ENCODE data around the gene IPO7. TPM values are rescaled to one million over a fixed set of nuclear protein-coding genes. Genes with fewer than 3 reads are reported as not detected.

Gene IPO7
- total RNA-seq, 2 donors from 2014 or later: 161 to 163 TPM

DNA sequence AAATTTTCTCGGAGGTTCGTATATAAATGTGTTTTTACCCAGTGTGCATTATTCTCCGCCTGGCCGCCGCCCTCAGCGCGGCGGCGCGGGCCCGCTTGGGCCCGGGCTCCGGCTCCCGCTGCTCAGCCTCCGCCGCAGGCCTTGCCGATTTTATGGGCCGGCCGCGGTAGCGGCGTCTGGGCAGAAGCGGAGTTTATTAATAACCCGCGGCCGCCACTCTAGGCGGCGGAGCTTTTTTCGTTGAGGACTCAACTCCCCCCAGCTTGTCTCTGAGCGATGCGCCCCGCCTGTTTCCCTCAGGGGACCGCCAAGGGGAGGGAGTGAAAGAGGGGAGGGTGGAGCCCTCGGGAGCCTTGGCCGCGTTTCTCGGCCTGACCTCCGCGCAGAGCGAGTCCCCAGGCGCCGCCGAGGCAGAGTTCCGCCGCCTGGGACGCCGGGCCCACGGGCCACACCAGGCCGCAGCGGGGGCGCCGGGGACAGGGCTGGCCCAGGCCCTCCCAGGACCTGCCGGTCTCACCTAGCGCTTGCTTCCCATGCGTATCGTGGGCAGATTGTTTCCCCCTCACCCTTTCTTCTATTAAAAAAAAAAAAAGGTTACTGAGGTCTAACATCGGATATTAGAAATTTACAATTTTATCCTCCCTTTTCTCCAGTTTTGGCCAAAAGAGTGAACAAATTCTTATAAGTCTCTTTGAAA, 76.8 kb downstream of the IPO7 start:
- Mint-ChIP-seq H3K4me1 (peaks cover 11% of the 10 kb centered on the region), H3K27ac (peak overlapping the region; percentile 86), H3K4me3 (peak overlapping the region; percentile 96), H3K36me3 (ENCODE audit: low read depth) (peaks cover 12% of the 10 kb centered on the region), H3K9me3 (peaks cover 2% of the 10 kb centered on the region), H3K27me3 (ENCODE audit: insufficient read depth) (no peaks in the 10 kb centered on the region)
- Histone ChIP-seq H3K36me3 (ENCODE audit: control insufficient read depth, insufficient read depth, low read length) (no peaks in the 10 kb centered on the region), H3K27me3 (ENCODE audit: control insufficient read depth, insufficient read depth, low read length, poor library complexity, severe bottlenecking) (no peaks in the 10 kb centered on the region), H3K4me3 (ENCODE audit: low read length) (peak overlapping the region; percentile 97), H3K9ac (ENCODE audit: extremely low read depth, low read length, poor library complexity, severe bottlenecking) (peak overlapping the region; percentile 99), H3K4me1 (ENCODE audit: control insufficient read depth, insufficient read depth, low read length) (no peaks in the 10 kb centered on the region), H3K9me3 (ENCODE audit: control insufficient read depth, low read length) (no peaks in the 10 kb centered on the region), H3K27ac (ENCODE audit: low read depth, low read length) (peak overlapping the region; percentile 98)
- TF ChIP-seq, protein P1, sequence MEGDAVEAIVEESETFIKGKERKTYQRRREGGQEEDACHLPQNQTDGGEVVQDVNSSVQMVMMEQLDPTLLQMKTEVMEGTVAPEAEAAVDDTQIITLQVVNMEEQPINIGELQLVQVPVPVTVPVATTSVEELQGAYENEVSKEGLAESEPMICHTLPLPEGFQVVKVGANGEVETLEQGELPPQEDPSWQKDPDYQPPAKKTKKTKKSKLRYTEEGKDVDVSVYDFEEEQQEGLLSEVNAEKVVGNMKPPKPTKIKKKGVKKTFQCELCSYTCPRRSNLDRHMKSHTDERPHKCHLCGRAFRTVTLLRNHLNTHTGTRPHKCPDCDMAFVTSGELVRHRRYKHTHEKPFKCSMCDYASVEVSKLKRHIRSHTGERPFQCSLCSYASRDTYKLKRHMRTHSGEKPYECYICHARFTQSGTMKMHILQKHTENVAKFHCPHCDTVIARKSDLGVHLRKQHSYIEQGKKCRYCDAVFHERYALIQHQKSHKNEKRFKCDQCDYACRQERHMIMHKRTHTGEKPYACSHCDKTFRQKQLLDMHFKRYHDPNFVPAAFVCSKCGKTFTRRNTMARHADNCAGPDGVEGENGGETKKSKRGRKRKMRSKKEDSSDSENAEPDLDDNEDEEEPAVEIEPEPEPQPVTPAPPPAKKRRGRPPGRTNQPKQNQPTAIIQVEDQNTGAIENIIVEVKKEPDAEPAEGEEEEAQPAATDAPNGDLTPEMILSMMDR (conservative IDR thresholded peaks at IDR 0.05): no peak
- DNase-seq: peak; percentile 88
- 0% methylated on average over 33 to 54 of the region's 57 CpGs for WGBS, 2 experiments (ENCODE audit: insufficient coverage in 1 of 2, insufficient read length in 1 of 2)

- H3K27ac Mint-ChIP-seq: peak overlapping the region; percentile 86
- peaks cover 12% of the 10 kb centered on the region for H3K36me3 Mint-ChIP-seq (ENCODE audit: low read depth)
- H3K4me3 Mint-ChIP-seq: peak overlapping the region; percentile 96
- WGBS, 2 experiments (ENCODE audit: insufficient coverage in 1 of 2, insufficient read length in 1 of 2): 15 to 29% methylated on average over 6 to 10 of the region's 10 CpGs
- H3K9me3 Mint-ChIP-seq: peaks cover 2% of the 10 kb centered on the region
- H3K4me1 Mint-ChIP-seq: peaks cover 11% of the 10 kb centered on the region
- no peaks in the 10 kb centered on the region for H3K27me3 Mint-ChIP-seq (ENCODE audit: insufficient read depth)
- no peaks in the 10 kb centered on the region for H3K36me3 ChIP-seq (ENCODE audit: control insufficient read depth, insufficient read depth, low read length)
- H3K27me3 ChIP-seq (ENCODE audit: control insufficient read depth, insufficient read depth, low read length, poor library complexity, severe bottlenecking): no peaks in the 10 kb centered on the region
- DNase-seq: no peak
- H3K9me3 ChIP-seq (ENCODE audit: control insufficient read depth, low read length): no peaks in the 10 kb centered on the region
- no peaks in the 10 kb centered on the region for H3K4me1 ChIP-seq (ENCODE audit: control insufficient read depth, insufficient read depth, low read length)
- peak overlapping the region; percentile 97 for H3K4me3 ChIP-seq (ENCODE audit: low read length)
- peak overlapping the region; percentile 98 for H3K27ac ChIP-seq (ENCODE audit: low read depth, low read length)
- H3K9ac ChIP-seq (ENCODE audit: extremely low read depth, low read length, poor library complexity, severe bottlenecking): peak overlapping the region; percentile 99
- TF ChIP-seq, protein P1 (conservative IDR thresholded peaks at IDR 0.05): no peak
Measured at GRCh38 chr11:9461760-9462134, 77.3 kb downstream of the IPO7 start.

- TF ChIP-seq, protein P1 (conservative IDR thresholded peaks at IDR 0.05): no peak
- H3K27me3 Mint-ChIP-seq (ENCODE audit: insufficient read depth): no peaks in the 10 kb centered on the region
- no peaks in the 10 kb centered on the region for H3K9me3 ChIP-seq (ENCODE audit: control insufficient read depth, low read length)
- H3K36me3 Mint-ChIP-seq (ENCODE audit: low read depth): peaks cover 12% of the 10 kb centered on the region
- peak overlapping the region; percentile 86 for H3K27ac Mint-ChIP-seq
- 94 to 96% methylated on average over 14 to 16 of the region's 16 CpGs for whole genome bisulfite sequencing, 2 experiments (ENCODE audit: insufficient coverage in 1 of 2, insufficient read length in 1 of 2)
- H3K4me1 ChIP-seq (ENCODE audit: control insufficient read depth, insufficient read depth, low read length): no peaks in the 10 kb centered on the region
- peaks cover 2% of the 10 kb centered on the region for H3K9me3 Mint-ChIP-seq
- DNase-seq: no peak
- H3K27ac ChIP-seq (ENCODE audit: low read depth, low read length): no peak overlapping the region
- H3K4me3 Mint-ChIP-seq: peak overlapping the region; percentile 96
- no peaks in the 10 kb centered on the region for H3K27me3 ChIP-seq (ENCODE audit: control insufficient read depth, insufficient read depth, low read length, poor library complexity, severe bottlenecking)
- peak overlapping the region; percentile 97 for H3K4me3 ChIP-seq (ENCODE audit: low read length)
- peaks cover 11% of the 10 kb centered on the region for H3K4me1 Mint-ChIP-seq
- no peaks in the 10 kb centered on the region for H3K36me3 ChIP-seq (ENCODE audit: control insufficient read depth, insufficient read depth, low read length)
- H3K9ac ChIP-seq (ENCODE audit: extremely low read depth, low read length, poor library complexity, severe bottlenecking): peak overlapping the region; percentile 99
Measured at GRCh38 chr11:9462172-9462799, 77.8 kb downstream of the IPO7 start.

Data from endodermal cell (in vitro differentiated cells).